Esophagus squamous epithelium (tissue), 5 donors: ENCODE data around the gene INPP5D. TPM values are rescaled to one million over a fixed set of nuclear protein-coding genes. Genes with fewer than 3 reads are reported as not detected.

Source experiments
- DNase-seq: peaks from one replicate; lab custom pipeline; 2025; lab: John Stamatoyannopoulos, UW
- H3K27ac ChIP-seq, 4 donors: fragments of 200-600 bp; sonication (generic); one replicate each; pipeline ENCODE4 v1.5.1; 2016 to 2019; ENCODE audit warnings: mild to moderate bottlenecking in 1 of 4
- H3K27me3 ChIP-seq, 4 donors: fragments of 200-600 bp; sonication (generic); 1 replicate in 3 of 4; 2 replicates in 1 of 4; pipeline versions ENCODE4 v1.5.1 to v1.6.0; 2017 to 2021; ENCODE audit warnings: antibody characterized with exemption in 1 of 4
- H3K36me3 ChIP-seq, 3 donors: fragments of 200-600 bp; sonication (generic); one replicate each; pipeline ENCODE4 v1.5.1; 2016 to 2019
- H3K4me1 ChIP-seq, 3 donors: fragments of 200-600 bp; sonication (generic); one replicate each; pipeline ENCODE4 v1.5.1; 2017 to 2019
- H3K4me3 ChIP-seq, 4 donors: fragments of 200-600 bp; sonication (generic); 1 replicate in 3 of 4; 2 replicates in 1 of 4; pipeline ENCODE4 v1.5.1; 2016 to 2019; ENCODE audit warnings: mild to moderate bottlenecking in 2 of 4, moderate library complexity in 1 of 4
- H3K9me3 ChIP-seq, 3 donors: fragments of 200-600 bp; sonication (generic); one replicate each; pipeline ENCODE4 v1.5.1; 2016 to 2019
- POLR2A ChIP-seq, 4 donors: fragments of 450-650 bp; IDR thresholded peaks; one replicate each; pipeline ENCODE4 v1.6.1; 2017; ENCODE audit warnings: antibody characterized with exemption in 4 of 4, mild to moderate bottlenecking in 4 of 4, moderate library complexity in 3 of 4
- WGBS, 2 donors: methylation state at CpG; one replicate each; pipeline ENCODE4 v1.1.5; 2018; 5-methylcytosine and 5-hydroxymethylcytosine counted together
- intact Hi-C: fragments of 100-400 bp; cut with DNase I; formaldehyde crosslinking; loops from one replicate; pipeline ENCODE4 v1.15.0; 2022
- total RNA-seq, 4 donors: library from RNA; depleted of rRNA; stranded (reverse); fragments of >200 nt; gene quantifications; one replicate each; pipeline ENCODE4 v1.1.0, GENCODE V29; 2016
- TF ChIP-seq, protein P1 (sequence below), 6 experiments: fragments of 450-650 bp in 4 of 6; fragments of 200-600 bp in 2 of 6; sonication (generic) in 2 of 6; IDR thresholded peaks; one replicate each; pipeline ENCODE4 v1.5.1; 2016 to 2019; ENCODE audit warnings: antibody characterized with exemption in 6 of 6, mild to moderate bottlenecking in 4 of 6, moderate library complexity in 4 of 6
- donor health status: DM: yes; HTN: yes; CAD: no.

The INPP5D gene
- total RNA-seq, 4 donors from 2014 or later: 2.2 to 36.0 (median 10.2) TPM

DNA sequence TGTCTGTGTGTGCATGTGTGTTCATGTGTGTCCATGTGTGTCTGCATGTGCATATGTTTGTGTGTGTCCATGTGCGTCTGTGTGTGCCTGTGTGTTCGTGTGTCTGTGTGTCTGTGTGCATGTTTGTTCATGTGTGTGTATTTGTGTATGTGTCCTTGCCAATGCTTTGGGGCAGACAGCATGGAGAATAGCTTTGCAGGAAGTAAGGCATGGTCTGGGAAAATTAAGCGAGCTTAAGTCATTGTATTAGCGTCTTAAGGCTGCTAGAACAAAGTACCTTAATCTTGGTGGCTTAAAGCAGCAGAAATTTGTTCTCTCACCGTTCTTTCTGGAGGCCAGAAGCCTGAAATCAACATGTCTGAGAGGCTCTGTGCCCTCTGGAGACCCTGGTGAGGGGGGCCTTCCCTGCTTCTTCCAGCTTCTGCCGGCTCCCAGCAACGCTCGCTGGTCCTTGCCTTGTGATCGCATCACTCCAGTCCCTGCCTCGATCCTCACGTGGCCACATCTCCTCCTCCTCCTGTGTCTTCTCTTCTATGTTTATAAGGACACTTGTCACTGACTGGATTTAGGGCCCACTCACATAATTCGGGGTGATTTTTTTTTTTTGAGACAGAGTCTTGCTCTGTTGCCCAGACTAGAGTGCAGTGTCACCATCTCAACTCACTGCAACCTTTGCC, 23.8 kb upstream of the INPP5D start:
- TF ChIP-seq POLR2A (IDR thresholded peaks at IDR 0.05): no peak
- TF ChIP-seq, protein P1, sequence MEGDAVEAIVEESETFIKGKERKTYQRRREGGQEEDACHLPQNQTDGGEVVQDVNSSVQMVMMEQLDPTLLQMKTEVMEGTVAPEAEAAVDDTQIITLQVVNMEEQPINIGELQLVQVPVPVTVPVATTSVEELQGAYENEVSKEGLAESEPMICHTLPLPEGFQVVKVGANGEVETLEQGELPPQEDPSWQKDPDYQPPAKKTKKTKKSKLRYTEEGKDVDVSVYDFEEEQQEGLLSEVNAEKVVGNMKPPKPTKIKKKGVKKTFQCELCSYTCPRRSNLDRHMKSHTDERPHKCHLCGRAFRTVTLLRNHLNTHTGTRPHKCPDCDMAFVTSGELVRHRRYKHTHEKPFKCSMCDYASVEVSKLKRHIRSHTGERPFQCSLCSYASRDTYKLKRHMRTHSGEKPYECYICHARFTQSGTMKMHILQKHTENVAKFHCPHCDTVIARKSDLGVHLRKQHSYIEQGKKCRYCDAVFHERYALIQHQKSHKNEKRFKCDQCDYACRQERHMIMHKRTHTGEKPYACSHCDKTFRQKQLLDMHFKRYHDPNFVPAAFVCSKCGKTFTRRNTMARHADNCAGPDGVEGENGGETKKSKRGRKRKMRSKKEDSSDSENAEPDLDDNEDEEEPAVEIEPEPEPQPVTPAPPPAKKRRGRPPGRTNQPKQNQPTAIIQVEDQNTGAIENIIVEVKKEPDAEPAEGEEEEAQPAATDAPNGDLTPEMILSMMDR (IDR thresholded peaks at IDR 0.05): no peak
- no peak overlapping the region for H3K4me3 ChIP-seq
- H3K36me3 ChIP-seq: no peaks in the 10 kb centered on the region
- no peak overlapping the region for H3K27ac ChIP-seq
- WGBS, 2 donors: 82 to 85% methylated on average over 11 to 12 of the region's 12 CpGs
- H3K9me3 ChIP-seq: no peaks in the 10 kb centered on the region
- intact Hi-C loops: loop anchor here (10.0 kb wide), 1 partner anchor 199 kb away; no protein-coding TSS in a partner anchor
- H3K4me1 ChIP-seq: peaks cover 0 to 5% (median 0%) of the 10 kb centered on the region in 3 donors
- DNase-seq: no peak
- H3K27me3 ChIP-seq: peaks cover 0 to 15% (median 0%) of the 10 kb centered on the region in 4 donors

DNA sequence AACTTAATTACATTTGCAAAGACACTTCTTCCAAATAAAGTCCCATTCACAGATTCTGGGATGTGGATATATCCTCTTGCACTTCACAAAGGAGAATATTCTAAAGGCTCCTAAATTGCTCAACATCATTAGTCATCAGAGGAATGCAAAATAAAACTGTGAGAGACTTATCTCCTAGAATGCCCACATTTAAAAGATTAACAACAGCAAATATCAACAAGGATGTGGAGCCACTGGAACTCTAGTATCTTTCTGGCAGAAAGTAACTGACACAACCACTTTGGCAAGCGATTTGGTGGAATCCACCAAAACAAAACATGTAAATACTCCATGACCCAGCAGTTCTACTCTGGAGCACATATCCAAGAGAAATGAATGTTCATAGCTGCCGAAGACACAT, 23.1 kb upstream of the INPP5D start:
- no peak for DNase-seq

DNA sequence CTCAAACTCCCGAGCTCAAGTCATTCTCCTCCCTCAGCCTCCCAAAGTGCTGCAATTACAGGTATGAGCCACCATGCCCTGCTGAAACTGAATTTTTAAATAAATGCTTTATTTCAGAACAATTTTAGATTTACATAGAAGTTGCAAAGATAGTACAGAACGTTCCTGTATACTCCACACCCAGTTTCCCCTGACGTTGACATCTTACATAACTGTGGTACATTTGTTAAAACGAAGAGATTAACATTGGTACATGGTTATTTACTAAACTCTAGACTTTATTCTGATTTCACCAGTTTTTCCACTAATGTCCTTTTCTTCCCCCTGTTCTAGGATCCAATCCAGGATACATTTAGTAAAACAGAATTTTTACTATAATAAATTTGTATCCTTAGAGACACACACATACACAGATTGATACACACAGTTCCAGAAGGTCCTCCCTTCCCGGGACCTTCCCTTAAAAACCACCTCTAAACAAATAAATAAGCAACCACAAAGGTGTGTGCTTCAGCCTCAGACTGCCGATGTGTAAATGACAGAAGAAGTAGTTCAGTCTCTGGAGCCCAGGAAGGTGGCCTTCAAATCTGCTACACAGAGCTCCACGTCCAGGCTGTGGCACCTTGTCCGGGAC, 20.8 kb upstream of the INPP5D start:
- no peaks in the 10 kb centered on the region for H3K9me3 ChIP-seq
- no peak for DNase-seq
- H3K36me3 ChIP-seq: no peaks in the 10 kb centered on the region
- no peak overlapping the region for H3K4me3 ChIP-seq
- intact Hi-C loops: loop anchor here (10.0 kb wide), 1 partner anchor 195 kb away; no protein-coding TSS in a partner anchor
- peaks cover 0 to 30% (median 0%) of the 10 kb centered on the region in 4 donors for H3K27me3 ChIP-seq
- TF ChIP-seq POLR2A (IDR thresholded peaks at IDR 0.05): no peak
- TF ChIP-seq, protein P1 (IDR thresholded peaks at IDR 0.05): no peak
- no peak overlapping the region for H3K27ac ChIP-seq
- 69% methylated on average over 8 of the region's 8 CpGs for WGBS, 2 donors
- peaks cover 0 to 5% (median 0%) of the 10 kb centered on the region in 3 donors for H3K4me1 ChIP-seq

More for the DNA sequence above, 23.1 kb upstream of the INPP5D start:
- Histone ChIP-seq H3K27me3 (peaks cover 0 to 22% (median 0%) of the 10 kb centered on the region in 4 donors), H3K36me3 (no peaks in the 10 kb centered on the region), H3K4me1 (peaks cover 0 to 5% (median 0%) of the 10 kb centered on the region in 3 donors), H3K27ac (no peak overlapping the region), H3K9me3 (no peaks in the 10 kb centered on the region), H3K4me3 (no peak overlapping the region)
- TF ChIP-seq POLR2A (IDR thresholded peaks at IDR 0.05): no peak
- TF ChIP-seq, protein P1 (IDR thresholded peaks at IDR 0.05): no peak
- intact Hi-C loops: loop anchor here (10.0 kb wide), 1 partner anchor 198 kb away; no protein-coding TSS in a partner anchor
- 60 to 74% methylated on average over 2 of the region's 2 CpGs for WGBS, 2 donors

DNA sequence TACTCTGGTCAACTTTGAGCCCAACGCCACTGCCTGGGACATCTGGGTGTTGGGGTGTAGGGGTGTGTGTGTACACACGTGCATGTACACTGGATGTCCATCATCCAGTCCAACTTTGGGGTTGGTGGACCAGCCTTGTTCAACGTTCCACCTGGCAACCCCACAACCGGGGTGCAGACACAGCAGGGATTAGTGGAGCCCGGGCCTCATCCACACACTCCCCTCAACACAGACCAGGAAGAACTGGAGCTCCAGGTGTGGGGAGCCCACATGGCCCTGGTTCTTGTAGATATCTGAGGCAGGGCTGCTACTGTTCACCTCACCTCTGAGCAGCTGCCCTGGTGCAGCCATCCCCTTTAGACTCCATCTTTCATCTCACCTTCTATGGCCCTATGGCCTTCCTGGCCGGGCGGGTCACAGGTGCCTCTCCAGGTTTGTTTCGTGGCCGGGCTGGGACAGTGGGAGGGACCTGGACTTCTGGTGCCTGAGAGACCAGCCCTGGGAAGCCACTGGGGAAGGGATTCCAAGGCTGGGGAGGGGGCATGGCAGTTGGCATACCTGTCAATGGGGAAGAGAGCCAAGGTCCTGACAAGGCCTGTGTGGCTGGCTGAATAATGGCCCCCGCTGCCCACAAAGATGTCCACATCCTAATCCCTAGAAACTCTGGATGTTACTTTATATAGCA, 20.2 kb upstream of the INPP5D start:
- 85 to 93% methylated on average over 4 of the region's 10 CpGs for WGBS, 2 donors
- Histone ChIP-seq H3K36me3 (no peaks in the 10 kb centered on the region), H3K4me3 (no peak overlapping the region), H3K9me3 (no peaks in the 10 kb centered on the region), H3K27ac (no peak overlapping the region), H3K27me3 (peaks cover 0 to 30% (median 0%) of the 10 kb centered on the region in 4 donors), H3K4me1 (peaks cover 0 to 5% (median 0%) of the 10 kb centered on the region in 3 donors)
- intact Hi-C loops: loop anchor here (10.0 kb wide), 1 partner anchor 195 kb away; no protein-coding TSS in a partner anchor
- no peak for DNase-seq
- TF ChIP-seq POLR2A (IDR thresholded peaks at IDR 0.05): no peak
- TF ChIP-seq, protein P1 (IDR thresholded peaks at IDR 0.05): no peak
